Measurements from ENCODE around the gene PIAS4. TPM values are rescaled to one million over a fixed set of nuclear protein-coding genes. Genes with fewer than 3 reads are reported as not detected.
A peak's percentile ranks its signal among the peaks of the same experiment; 100 is the strongest.

PIAS4 gene
- total RNA-seq, 1 donor from 2014 or later, result 36.4 TPM

GRCh38 chr19:4023600-4024398 lies 16.3 kb downstream of the PIAS4 start:
- peaks cover 2% of the 10 kb centered on the region for H3K4me1 Mint-ChIP-seq
- no peak overlapping the region for H3K27ac Mint-ChIP-seq
- H3K27me3 Mint-ChIP-seq, result no peaks in the 10 kb centered on the region
- ChIA-PET CTCF (no interaction called here), POLR2A (no interaction called here)
- H3K4me3 Mint-ChIP-seq, result no peak overlapping the region
- H3K9me3 Mint-ChIP-seq, result no peaks in the 10 kb centered on the region
- ATAC-seq (ENCODE audit: low read depth) (no peak), DNase-seq (no peak)
- peaks cover 47% of the 10 kb centered on the region for H3K36me3 Mint-ChIP-seq (ENCODE audit: low read depth)
- no peak for TF ChIP-seq CTCF (IDR thresholded peaks at IDR 0.05)
- intact Hi-C loops (cut with micrococcal nuclease), result no loop called here

GRCh38 chr19:4025317-4025716 lies 17.8 kb downstream of the PIAS4 start:
- intact Hi-C loops (cut with micrococcal nuclease), result no loop called here
- CTCF ChIA-PET, result no interaction called here

GRCh38 chr19:4027146-4027545 lies 19.6 kb downstream of the PIAS4 start:
- Mint-ChIP-seq H3K27me3 (no peaks in the 10 kb centered on the region), H3K4me3 (no peak overlapping the region), H3K36me3 (ENCODE audit: low read depth) (peaks cover 54% of the 10 kb centered on the region), H3K27ac (no peak overlapping the region), H3K4me1 (peaks cover under 1% of the 10 kb centered on the region), H3K9me3 (no peaks in the 10 kb centered on the region)
- CTCF ChIA-PET, result no interaction called here
- ATAC-seq (ENCODE audit: low read depth) (no peak), DNase-seq (no peak)
- no peak for TF ChIP-seq CTCF (IDR thresholded peaks at IDR 0.05)
- intact Hi-C loops (cut with micrococcal nuclease), result no loop called here
- POLR2A ChIA-PET, result interaction anchor here (0.6 to 0.7 kb wide), 3 partner anchors 38 to 212 kb away, joined by 3 to 5 read pairs (median 3); no protein-coding TSS in a partner anchor

More at GRCh38 chr19:4025317-4025716, 17.8 kb downstream of the PIAS4 start:
- DNase-seq (no peak), ATAC-seq (ENCODE audit: low read depth) (no peak)
- peak overlapping the region; percentile 35 for H3K27ac Mint-ChIP-seq
- no peak for TF ChIP-seq CTCF (IDR thresholded peaks at IDR 0.05)
- peaks cover 54% of the 10 kb centered on the region for H3K36me3 Mint-ChIP-seq (ENCODE audit: low read depth)
- POLR2A ChIA-PET, result interaction anchor here (0.7 kb wide), 2 partner anchors 64 to 213 kb away, joined by 4 to 9 read pairs; no protein-coding TSS in a partner anchor
- peaks cover 2% of the 10 kb centered on the region for H3K4me1 Mint-ChIP-seq
- H3K27me3 Mint-ChIP-seq, result no peaks in the 10 kb centered on the region
- H3K4me3 Mint-ChIP-seq, result no peak overlapping the region
- H3K9me3 Mint-ChIP-seq, result no peaks in the 10 kb centered on the region

GRCh38 chr19:4028334-4029246 lies 21.1 kb downstream of the PIAS4 start:
- Mint-ChIP-seq H3K27me3 (no peaks in the 10 kb centered on the region), H3K4me3 (no peak overlapping the region), H3K9me3 (no peaks in the 10 kb centered on the region), H3K36me3 (ENCODE audit: low read depth) (peaks cover 57% of the 10 kb centered on the region), H3K27ac (no peak overlapping the region), H3K4me1 (no peaks in the 10 kb centered on the region)
- ATAC-seq (ENCODE audit: low read depth) (no peak), DNase-seq (no peak)
- intact Hi-C loops (cut with micrococcal nuclease), result no loop called here
- POLR2A ChIA-PET, result interaction anchor here (0.6 to 0.9 kb wide), 3 partner anchors 34 to 45 kb away, joined by 3 to 7 read pairs (median 3); partner anchors contain the start of gene EEF2
- CTCF ChIA-PET, result no interaction called here
- no peak for TF ChIP-seq CTCF (IDR thresholded peaks at IDR 0.05)

- Mint-ChIP-seq H3K36me3 (ENCODE audit: low read depth) (peaks cover 52% of the 10 kb centered on the region), H3K4me1 (no peaks in the 10 kb centered on the region), H3K9me3 (no peaks in the 10 kb centered on the region), H3K4me3 (no peak overlapping the region), H3K27ac (no peak overlapping the region), H3K27me3 (no peaks in the 10 kb centered on the region)
- ATAC-seq (ENCODE audit: low read depth), result no peak
- intact Hi-C loops (cut with micrococcal nuclease), result no loop called here
- TF ChIP-seq CTCF (IDR thresholded peaks at IDR 0.05), result no peak
- DNase-seq, result no peak
- CTCF ChIA-PET, result no interaction called here
- POLR2A ChIA-PET, result interaction anchor here (0.6 to 0.9 kb wide), 3 partner anchors 35 to 44 kb away, joined by 3 to 7 read pairs (median 3); partner anchors contain the start of gene EEF2
Observed at GRCh38 chr19:4029247-4029614, 21.7 kb downstream of the PIAS4 start.

Measured in activated B cell treated with CpG ODN at 0.5 μM for 24 hours (primary cell).